HG03280 (cell line): ENCODE measurements around the gene TRIM54.
"Not testable (repeated sequence)": the region's sequence is repeated elsewhere in the genome, so short reads cannot be mapped to it uniquely, and the experiment has no call there.

Experiments used
- ATAC-seq: cut with Tn5 transposase; IDR thresholded peaks from one replicate; pipeline ENCODE4 v1.9.1; 2021; ENCODE audit warnings: mild to moderate bottlenecking, moderate library complexity; ENCODE audit not compliant: unreplicated experiment

TRIM54 gene

GRCh38 chr2:27281442-27281841 lies 787 bp upstream of the TRIM54 start:
- ATAC-seq = no peak

GRCh38 chr2:27282892-27283291 lies 663 bp downstream of the TRIM54 start:
- ATAC-seq = no peak

GRCh38 chr2:27284996-27285395 lies 2.8 kb downstream of the TRIM54 start:
- no peak for ATAC-seq

GRCh38 chr2:27285481-27285880 lies 3.3 kb downstream of the TRIM54 start:
- ATAC-seq = no peak

- no peak for ATAC-seq
Measured at GRCh38 chr2:27288610-27289009, 6.4 kb downstream of the TRIM54 start.

- no peak for ATAC-seq
Measured at GRCh38 chr2:27290549-27290948, 8.3 kb downstream of the TRIM54 start.

- no peak for ATAC-seq
Measured at GRCh38 chr2:27291865-27292264, 9.6 kb downstream of the TRIM54 start.

GRCh38 chr2:27294928-27295327 lies 12.7 kb downstream of the TRIM54 start:
- ATAC-seq = no peak

- no peak for ATAC-seq
Measured at GRCh38 chr2:27296481-27296880, 14.3 kb downstream of the TRIM54 start.

- no peak for ATAC-seq
Measured at GRCh38 chr2:27297195-27297594, 15.0 kb downstream of the TRIM54 start.

GRCh38 chr2:27298391-27299080 lies 16.3 kb downstream of the TRIM54 start:
- no peak for ATAC-seq

GRCh38 chr2:27300606-27301005 lies 18.4 kb downstream of the TRIM54 start:
- not testable (repeated sequence) for ATAC-seq

- ATAC-seq = no peak
Measured at GRCh38 chr2:27303093-27304025, 21.1 kb downstream of the TRIM54 start.

GRCh38 chr2:27304488-27305240 lies 22.4 kb downstream of the TRIM54 start:
- no peak for ATAC-seq

GRCh38 chr2:27305516-27305915 lies 23.3 kb downstream of the TRIM54 start:
- no peak for ATAC-seq

- ATAC-seq = no peak
Measured at GRCh38 chr2:27306136-27306535, 23.9 kb downstream of the TRIM54 start.

GRCh38 chr2:27306573-27307286 lies 24.5 kb downstream of the TRIM54 start:
- no peak for ATAC-seq

- no peak for ATAC-seq
Measured at GRCh38 chr2:27307287-27307544, 25.0 kb downstream of the TRIM54 start.

- ATAC-seq = no peak
Measured at GRCh38 chr2:27307545-27308358, 25.5 kb downstream of the TRIM54 start.

GRCh38 chr2:27308359-27308881 lies 26.2 kb downstream of the TRIM54 start, which contains the start of gene UCN:
UCN (minus strand) TSS chr2:27308445; CDS start chr2:27307895, 550 bp downstream.
- ATAC-seq = no peak
